ENCODE data around the gene SLC45A3. TPM values are rescaled to one million over a fixed set of nuclear protein-coding genes. Genes with fewer than 3 reads are reported as not detected.

The SLC45A3 gene
- total RNA-seq, 1 experiment from 2014 or later, result 12.3 TPM

GRCh38 chr1:205645519-205645918, 34.8 kb downstream of the SLC45A3 start:
- no peaks in the 10 kb centered on the region for H3K9me2 ChIP-seq (ENCODE audit: insufficient read depth)
- no peak overlapping the region for H2AFZ ChIP-seq (ENCODE audit: low read depth, low read length, poor library complexity, severe bottlenecking)
- no peak overlapping the region for H3K4me3 ChIP-seq (replicated peaks in 1 of 2; ENCODE audit: low read depth in 1 of 2, low read length in 2 of 2)
- H3K27ac ChIP-seq (ENCODE audit: low read depth, low read length), result no peak overlapping the region
- ChIA-PET CTCF (no interaction called here), RAD21 (ENCODE audit: low non-redundant PET in 1 of 2, low total read pairs in 2 of 2, uncharacterized antibody in 2 of 2, unreplicated experiment in 2 of 2) (no interaction called here), POLR2A (no interaction called here)
- H3K36me3 ChIP-seq (ENCODE audit: control insufficient read depth in 1 of 2, insufficient read depth in 2 of 2, low read length in 2 of 2), result no peaks in the 10 kb centered on the region
- no peaks in the 10 kb centered on the region for H3K27me3 ChIP-seq (ENCODE audit: insufficient read depth, low read length)
- H3K79me2 ChIP-seq (ENCODE audit: insufficient read depth, low read length), result no peaks in the 10 kb centered on the region
- H3K4me2 ChIP-seq (ENCODE audit: low read length), result no peak overlapping the region
- no TSS peak for BruUV-seq (replicated peaks)
- ATAC-seq (no peak), DNase-seq (ENCODE audit: low read depth, low spot score) (no peak)
- no peaks in the 10 kb centered on the region for H4K20me1 ChIP-seq (ENCODE audit: insufficient read depth)
- H3K9ac ChIP-seq (ENCODE audit: low read length), result no peak overlapping the region
- H3K4me1 ChIP-seq (ENCODE audit: control insufficient read depth in 1 of 2, insufficient read depth in 2 of 2, low read length in 2 of 2), result no peaks in the 10 kb centered on the region
- no peaks in the 10 kb centered on the region for H3K9me3 ChIP-seq (ENCODE audit: control insufficient read depth in 1 of 2, insufficient read depth in 1 of 2, low read depth in 1 of 2, low read length in 2 of 2)
- TF ChIP-seq EZH2phosphoT487 (IDR thresholded peaks at IDR 0.05; ENCODE audit: borderline replicate concordance) (no peak), MAX (IDR thresholded peaks at IDR 0.05) (no peak), ZBTB33 (IDR thresholded peaks at IDR 0.05; ENCODE audit: extremely low read depth, insufficient replicate concordance, low read length) (no peak), YY1 (IDR thresholded peaks at IDR 0.05; ENCODE audit: extremely low read depth, insufficient replicate concordance, low read depth, low read length) (no peak), JUND (IDR thresholded peaks at IDR 0.05) (no peak), ATF3 (IDR thresholded peaks at IDR 0.05) (no peak), CBX3 (IDR thresholded peaks at IDR 0.05; ENCODE audit: low read depth) (no peak), FOSL1 (IDR thresholded peaks at IDR 0.05; ENCODE audit: low read depth) (no peak), EZH2 (IDR thresholded peaks at IDR 0.05) (no peak), TCF7L2 (IDR thresholded peaks at IDR 0.05; ENCODE audit: borderline replicate concordance, extremely low read depth, insufficient read depth, insufficient read length) (no peak), RAD21 (IDR thresholded peaks at IDR 0.05; ENCODE audit: low read depth) (no peak), ZFX (IDR thresholded peaks at IDR 0.05) (no peak), POLR2A (IDR thresholded peaks at IDR 0.05; ENCODE audit: borderline replicate concordance, extremely low read depth, insufficient read depth, insufficient read length) (no peak), REST (IDR thresholded peaks at IDR 0.05; ENCODE audit: low read depth) (no peak), CEBPB (IDR thresholded peaks at IDR 0.05; ENCODE audit: low read depth) (no peak), SP1 (IDR thresholded peaks at IDR 0.05; ENCODE audit: low read depth) (no peak)
- intact Hi-C loops (cut with micrococcal nuclease), result no loop called here
